B cell (primary cell): ENCODE data around the gene PP2D1. TPM values are rescaled to one million over a fixed set of nuclear protein-coding genes. Genes with fewer than 3 reads are reported as not detected.

Source experiments
- ATAC-seq: fragments of 200-7000 bp; cut with Tn5 transposase; one replicate; pipeline ENCODE4 v1.10.0; 2021; ENCODE audit warnings: low read depth, mild to moderate bottlenecking, moderate number of reproducible peaks, moderate library complexity
- CTCF ChIA-PET: fragments of 350-600 bp; sonication (Branson Sonifier 250); formaldehyde crosslinking; loops from one replicate; lab custom pipeline; 2021; ENCODE audit warnings: antibody characterized with exemption, inconsistent platforms; lab: Charles Lee
- POLR2A ChIA-PET: fragments of 350-600 bp; sonication (Branson Sonifier 250); formaldehyde crosslinking; loops from one replicate; lab custom pipeline; 2021; ENCODE audit warnings: antibody characterized with exemption; lab: Charles Lee
- DNase-seq: peaks from one replicate; pipeline ENCODE4 v3.0.0; 2013
- H2AFZ ChIP-seq: 2 replicates; pipeline ENCODE4 v1.6.1; 2012; ENCODE audit warnings: mild to moderate bottlenecking, low read depth, low read length; ENCODE audit not compliant: insufficient read depth, poor library complexity, severe bottlenecking
- H3K27ac ChIP-seq, 2 donors: 1 replicate in 1 of 2; 2 replicates in 1 of 2; pipeline ENCODE4 v1.5.1; 2012 to 2013; ENCODE audit warnings: low read length in 2 of 2, mild to moderate bottlenecking in 2 of 2, moderate library complexity in 1 of 2
- H3K27me3 ChIP-seq, 4 experiments: fragments of 200-600 bp in 1 of 4; sonication (generic) in 1 of 4; replicated peaks in 1 of 4; 1 replicate in 2 of 4; 2 replicates in 2 of 4; pipeline versions ENCODE4 v1.6.1 to v1.7.0; 2013 to 2016; ENCODE audit warnings: low read length in 3 of 4, mild to moderate bottlenecking in 2 of 4, mixed read lengths in 1 of 4, moderate library complexity in 1 of 4; ENCODE audit not compliant: insufficient read depth in 4 of 4, control insufficient read depth in 3 of 4; ENCODE audit errors: control extremely low read depth in 1 of 4
- H3K36me3 ChIP-seq, 2 experiments: replicated peaks in 1 of 2; 1 replicate in 1 of 2; 2 replicates in 1 of 2; pipeline versions ENCODE4 v1.6.1 to v1.7.1; 2013; ENCODE audit warnings: low read length in 1 of 2; ENCODE audit not compliant: insufficient read depth in 2 of 2, control insufficient read depth in 1 of 2; ENCODE audit errors: control extremely low read depth in 1 of 2, extremely low read depth in 1 of 2
- H3K4me1 ChIP-seq, 2 donors: fragments of 200-600 bp in 1 of 2; sonication (generic) in 1 of 2; 1 replicate in 1 of 2; 2 replicates in 1 of 2; pipeline versions ENCODE4 v1.5.1 to v1.6.1; 2013 to 2017; ENCODE audit warnings: low read length in 2 of 2; ENCODE audit not compliant: control insufficient read depth in 2 of 2, insufficient read depth in 2 of 2
- H3K4me2 ChIP-seq: replicated peaks from 2 replicates; pipeline ENCODE3; 2012; ENCODE audit warnings: mild to moderate bottlenecking, low read depth, low read length; ENCODE audit not compliant: poor library complexity, severe bottlenecking
- H3K4me3 ChIP-seq, 5 experiments: fragments of 200-600 bp in 1 of 5; sonication (generic) in 1 of 5; 1 replicate in 3 of 5; 2 replicates in 2 of 5; pipeline versions ENCODE4 v1.5.1 to v1.7.0; 2011 to 2016; ENCODE audit warnings: low read length in 4 of 5, mild to moderate bottlenecking in 4 of 5, low read depth in 2 of 5, control low read depth in 1 of 5, moderate library complexity in 1 of 5; ENCODE audit not compliant: insufficient read depth in 1 of 5; ENCODE audit errors: control extremely low read depth in 1 of 5, extremely low read depth in 1 of 5
- H3K79me2 ChIP-seq: fragments of 200-600 bp; sonication (generic); one replicate; pipeline ENCODE4 v1.6.0; 2016; ENCODE audit warnings: low read length; ENCODE audit not compliant: control insufficient read depth, insufficient read depth
- H3K9ac ChIP-seq: fragments of 200-600 bp; sonication (generic); 2 replicates; pipeline ENCODE4 v1.6.1; 2017; ENCODE audit warnings: mild to moderate bottlenecking, low read length, moderate library complexity
- H3K9me3 ChIP-seq, 3 donors: one replicate each; pipeline versions ENCODE4 v1.6.1 to v1.7.1; 2013; ENCODE audit warnings: low read length in 2 of 3; ENCODE audit not compliant: control insufficient read depth in 2 of 3, insufficient read depth in 1 of 3; ENCODE audit errors: control extremely low read depth in 1 of 3
- H4K20me1 ChIP-seq: 2 replicates; pipeline ENCODE4 v1.6.0; 2012; ENCODE audit warnings: mild to moderate bottlenecking, low read length; ENCODE audit not compliant: insufficient read depth, control insufficient read depth, poor library complexity, severe bottlenecking
- H3K27ac Mint-ChIP-seq: one replicate; pipeline ENCODE4 v1.8.0; 2021; ENCODE audit warnings: mixed read lengths
- H3K27me3 Mint-ChIP-seq: one replicate; pipeline ENCODE4 v1.8.0; 2021; ENCODE audit warnings: mixed read lengths
- H3K4me1 Mint-ChIP-seq: one replicate; pipeline ENCODE4 v1.8.0; 2021; ENCODE audit warnings: mixed read lengths
- H3K4me3 Mint-ChIP-seq: one replicate; pipeline ENCODE4 v1.8.0; 2021; ENCODE audit warnings: mixed read lengths
- H3K9me3 Mint-ChIP-seq: one replicate; pipeline ENCODE4 v1.8.0; 2022; ENCODE audit warnings: mixed read lengths; ENCODE audit not compliant: insufficient read depth
- EZH2 ChIP-seq: IDR thresholded peaks from 2 replicates; pipeline ENCODE4 v1.6.1; 2012; ENCODE audit warnings: borderline replicate concordance, low read depth, mild to moderate bottlenecking, moderate library complexity, low read length; ENCODE audit not compliant: insufficient read depth, poor library complexity, severe bottlenecking
- WGBS: methylation state at CpG from one replicate; pipeline ENCODE4 v1.1.5; 2013; ENCODE audit warnings: missing lambda C conversion rate; ENCODE audit not compliant: insufficient coverage; 5-methylcytosine and 5-hydroxymethylcytosine counted together
- intact Hi-C: fragments of 100-400 bp; cut with micrococcal nuclease; formaldehyde crosslinking; loops from one replicate; pipeline ENCODE4 v1.10.0; 2022
- polyA plus RNA-seq: library from polyadenylated mRNA; depleted of rRNA; stranded (reverse); fragments of >200 nt; gene quantifications from 2 replicates; pipeline ENCODE4 v1.2.3, GENCODE V29; 2012
- total RNA-seq, 2 donors: library from RNA; stranded (reverse); fragments of 120-200 nt in 1 of 2; gene quantifications; 1 replicate in 1 of 2; 2 replicates in 1 of 2; pipeline versions ENCODE4 v1.2.3 to v1.2.4, GENCODE V29; 2013 to 2022
- TF ChIP-seq, protein P1 (sequence below): fragments of 200-600 bp; IDR thresholded peaks from one replicate; pipeline ENCODE4 v1.8.0; 2022; ENCODE audit warnings: antibody characterized with exemption, mild to moderate bottlenecking

The PP2D1 gene
- total and polyA plus RNA-seq, 2 donors (not counting 1 experiment from before 2014, with no cell fraction given): not detected

- peak overlapping the region; percentile 93 for H3K9ac ChIP-seq
- no peaks in the 10 kb centered on the region for H3K27me3 ChIP-seq
- H3K4me1 Mint-ChIP-seq: peaks cover 49% of the 10 kb centered on the region
- H3K9me3 Mint-ChIP-seq: no peaks in the 10 kb centered on the region
- CTCF ChIA-PET: interaction anchor here (0.8 to 1.0 kb wide), 2 partner anchors 16 to 95 kb away, joined by 3 read pairs; no protein-coding TSS in a partner anchor
- peak overlapping the region; percentile 95 for H2AFZ ChIP-seq
- H3K79me2 ChIP-seq: peaks cover 82% of the 10 kb centered on the region
- peaks cover 3 to 23% of the 10 kb centered on the region in 2 experiments for H3K36me3 ChIP-seq
- peaks cover 0 to 4% (median 0%) of the 10 kb centered on the region in 3 donors for H3K9me3 ChIP-seq
- H3K4me3 ChIP-seq: peak overlapping the region; percentile 71 to 95 (median 87)
- peaks cover 17% of the 10 kb centered on the region for H4K20me1 ChIP-seq
- H3K4me1 ChIP-seq: peaks cover 18 to 22% of the 10 kb centered on the region in 2 donors
- no peaks in the 10 kb centered on the region for H3K27me3 Mint-ChIP-seq
- peak overlapping the region; percentile 93 for H3K4me3 Mint-ChIP-seq
- POLR2A ChIA-PET: interaction anchor here (1.8 kb wide), 1 partner anchor 92 kb away, joined by 7 read pairs; the partner anchor contains the start of gene KAT2B
- no peak for DNase-seq
- peak overlapping the region; percentile 97 for H3K27ac Mint-ChIP-seq
- intact Hi-C loops: loop anchor here (5.0 to 10.0 kb wide), 3 partner anchors 601 to 1523 kb away; partner anchors contain the start of gene SATB1
- peak overlapping the region; percentile 96 to 98 for H3K27ac ChIP-seq
- H3K4me2 ChIP-seq: peak overlapping the region; percentile 77
- WGBS: no CpG with 5 or more reads among the region's 2 CpGs
- TF ChIP-seq, protein P1, sequence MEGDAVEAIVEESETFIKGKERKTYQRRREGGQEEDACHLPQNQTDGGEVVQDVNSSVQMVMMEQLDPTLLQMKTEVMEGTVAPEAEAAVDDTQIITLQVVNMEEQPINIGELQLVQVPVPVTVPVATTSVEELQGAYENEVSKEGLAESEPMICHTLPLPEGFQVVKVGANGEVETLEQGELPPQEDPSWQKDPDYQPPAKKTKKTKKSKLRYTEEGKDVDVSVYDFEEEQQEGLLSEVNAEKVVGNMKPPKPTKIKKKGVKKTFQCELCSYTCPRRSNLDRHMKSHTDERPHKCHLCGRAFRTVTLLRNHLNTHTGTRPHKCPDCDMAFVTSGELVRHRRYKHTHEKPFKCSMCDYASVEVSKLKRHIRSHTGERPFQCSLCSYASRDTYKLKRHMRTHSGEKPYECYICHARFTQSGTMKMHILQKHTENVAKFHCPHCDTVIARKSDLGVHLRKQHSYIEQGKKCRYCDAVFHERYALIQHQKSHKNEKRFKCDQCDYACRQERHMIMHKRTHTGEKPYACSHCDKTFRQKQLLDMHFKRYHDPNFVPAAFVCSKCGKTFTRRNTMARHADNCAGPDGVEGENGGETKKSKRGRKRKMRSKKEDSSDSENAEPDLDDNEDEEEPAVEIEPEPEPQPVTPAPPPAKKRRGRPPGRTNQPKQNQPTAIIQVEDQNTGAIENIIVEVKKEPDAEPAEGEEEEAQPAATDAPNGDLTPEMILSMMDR: no peak
- no peak for TF ChIP-seq EZH2
- no peak for ATAC-seq
Measured at GRCh38 chr3:19948226-19948591, 63.9 kb downstream of the PP2D1 start.

DNA sequence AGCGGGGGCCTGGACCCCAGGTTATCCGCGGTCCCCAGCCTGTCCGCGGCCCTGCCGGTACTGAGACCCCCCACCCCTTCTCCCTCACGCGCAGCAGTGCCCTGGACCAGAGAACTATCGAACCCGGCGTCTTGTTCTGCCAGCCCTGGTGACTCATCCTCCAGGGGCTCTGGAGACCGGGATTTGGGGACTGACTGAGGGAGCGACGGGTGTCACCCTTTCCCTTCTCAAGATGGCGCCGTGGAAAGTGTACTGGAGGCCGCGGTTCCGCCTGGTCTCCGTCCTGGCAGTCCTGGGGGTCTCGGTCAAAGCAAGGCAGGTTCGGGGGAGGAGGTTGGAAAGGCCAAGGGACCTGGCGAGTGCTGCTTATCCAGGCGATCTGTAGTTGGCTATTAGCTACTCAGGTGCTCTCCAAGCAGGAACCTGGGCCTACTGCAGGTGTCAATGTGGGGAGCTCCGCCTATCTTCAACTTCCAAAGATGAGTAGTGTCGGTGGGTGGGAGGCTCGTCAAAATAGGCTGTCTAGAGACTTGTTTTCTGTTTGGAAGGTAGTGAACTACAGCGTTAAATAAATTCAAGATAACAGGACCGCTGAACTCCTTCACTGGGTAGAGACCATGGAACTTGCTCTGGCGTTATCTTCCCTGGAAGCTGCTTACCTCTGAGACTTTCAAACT is 64.4 kb downstream of the PP2D1 start:
- intact Hi-C loops: loop anchor here (1.0 to 10.0 kb wide), 6 partner anchors 92 to 1523 kb away; partner anchors contain the start of genes SATB1 and SGO1
- H3K9ac ChIP-seq: peak overlapping the region; percentile 93
- H3K4me1 ChIP-seq: peaks cover 18 to 22% of the 10 kb centered on the region in 2 donors
- H4K20me1 ChIP-seq: peaks cover 12% of the 10 kb centered on the region
- peaks cover 76% of the 10 kb centered on the region for H3K79me2 ChIP-seq
- peaks cover 2 to 18% of the 10 kb centered on the region in 2 experiments for H3K36me3 ChIP-seq
- Mint-ChIP-seq H3K27me3 (no peaks in the 10 kb centered on the region), H3K27ac (peak overlapping the region; percentile 97), H3K4me3 (peak overlapping the region; percentile 93), H3K9me3 (no peaks in the 10 kb centered on the region), H3K4me1 (peaks cover 49% of the 10 kb centered on the region)
- peaks cover 0 to 4% (median 0%) of the 10 kb centered on the region in 3 donors for H3K9me3 ChIP-seq
- H3K27ac ChIP-seq: peak overlapping the region; percentile 96 to 98
- WGBS: 1% methylated on average over 23 of the region's 30 CpGs
- ChIA-PET CTCF (interaction anchor here (0.8 to 1.0 kb wide), 2 partner anchors 16 to 95 kb away, joined by 3 read pairs; no protein-coding TSS in a partner anchor), POLR2A (interaction anchor here (1.8 kb wide), 1 partner anchor 93 kb away, joined by 7 read pairs; the partner anchor contains the start of gene KAT2B)
- ATAC-seq: no peak
- H3K4me2 ChIP-seq: peak overlapping the region; percentile 77
- H3K27me3 ChIP-seq: no peaks in the 10 kb centered on the region
- peak; percentile 71 for DNase-seq
- no peak for TF ChIP-seq EZH2
- TF ChIP-seq, protein P1: no peak
- peak overlapping the region; percentile 95 for H2AFZ ChIP-seq
- peak overlapping the region; percentile 71 to 95 (median 87) for H3K4me3 ChIP-seq
